ENCODE measurements around the gene MED12L.

Gene MED12L

GRCh38 chr3:151086484-151087456, 1.3 kb downstream of the MED12L start:
- no peak for DNase-seq

- no peak for DNase-seq
Measured at GRCh38 chr3:151087648-151088047, 2.2 kb downstream of the MED12L start.

- no peak for DNase-seq
Measured at GRCh38 chr3:151091685-151092345, 6.4 kb downstream of the MED12L start.

- no peak for DNase-seq
Measured at GRCh38 chr3:151093148-151093547, 7.7 kb downstream of the MED12L start.

GRCh38 chr3:151093905-151094304, 8.4 kb downstream of the MED12L start:
- no peak for DNase-seq

- DNase-seq = no peak
Measured at GRCh38 chr3:151096716-151097115, 11.3 kb downstream of the MED12L start.

- no peak for DNase-seq
Measured at GRCh38 chr3:151100076-151100475, 14.6 kb downstream of the MED12L start.

GRCh38 chr3:151101270-151101969, 16.0 kb downstream of the MED12L start:
- DNase-seq = no peak

- DNase-seq = no peak
Measured at GRCh38 chr3:151106311-151106710, 20.8 kb downstream of the MED12L start.

- DNase-seq = no peak
Measured at GRCh38 chr3:151107177-151107576, 21.7 kb downstream of the MED12L start.

- DNase-seq = no peak
Measured at GRCh38 chr3:151107701-151108100, 22.2 kb downstream of the MED12L start.

- DNase-seq = no peak
Measured at GRCh38 chr3:151109286-151109800, 23.9 kb downstream of the MED12L start.

GRCh38 chr3:151112731-151113130, 27.3 kb downstream of the MED12L start:
- DNase-seq = no peak

GRCh38 chr3:151113343-151113742, 27.9 kb downstream of the MED12L start:
- DNase-seq = no peak

GRCh38 chr3:151117047-151117446, 31.6 kb downstream of the MED12L start:
- no peak for DNase-seq

GRCh38 chr3:151119188-151119587, 33.7 kb downstream of the MED12L start:
- no peak for DNase-seq

- DNase-seq = no peak
Measured at GRCh38 chr3:151120409-151120808, 34.9 kb downstream of the MED12L start.

- no peak for DNase-seq
Measured at GRCh38 chr3:151121016-151121415, 35.6 kb downstream of the MED12L start.

GRCh38 chr3:151123827-151124226, 38.4 kb downstream of the MED12L start:
- DNase-seq = no peak

- no peak for DNase-seq
Measured at GRCh38 chr3:151124476-151124875, 39.0 kb downstream of the MED12L start.

- no peak for DNase-seq
Measured at GRCh38 chr3:151130428-151130827, 45.0 kb downstream of the MED12L start.

- DNase-seq = no peak
Measured at GRCh38 chr3:151133175-151133574, 47.7 kb downstream of the MED12L start.

- DNase-seq = no peak
Measured at GRCh38 chr3:151133917-151134450, 48.5 kb downstream of the MED12L start.

Measured in cortex of kidney (tissue), 1 donor.